Gastrocnemius medialis (tissue), 4 donors: ENCODE results near the gene TADA3.

Experiments used
- CTCF ChIP-seq, 5 experiments: fragments of 450-650 bp in 3 of 5; fragments of 200-600 bp in 2 of 5; sonication (generic) in 2 of 5; IDR thresholded peaks in 4 of 5; conservative IDR thresholded peaks in 1 of 5; 1 replicate in 4 of 5; 2 replicates in 1 of 5; pipeline ENCODE4 v1.5.1; 2016 to 2019; ENCODE audit warnings: antibody characterized with exemption in 5 of 5, mild to moderate bottlenecking in 3 of 5, moderate library complexity in 3 of 5
- POLR2A ChIP-seq, 2 donors: fragments of 450-650 bp; IDR thresholded peaks; one replicate each; pipeline ENCODE4 v1.6.1; 2017; ENCODE audit warnings: antibody characterized with exemption in 2 of 2, mild to moderate bottlenecking in 2 of 2, moderate library complexity in 2 of 2

- no peak for TF ChIP-seq CTCF (IDR thresholded peaks at IDR 0.05 in 4 of 5, conservative IDR thresholded peaks at IDR 0.05 in 1 of 5)
- TF ChIP-seq POLR2A (IDR thresholded peaks at IDR 0.05), result no peak
Observed at GRCh38 chr3:9769012-9769411, 23.3 kb downstream of the TADA3 start.
